Transverse colon (tissue), 4 donors: ENCODE results near the gene SANBR. TPM values are rescaled to one million over a fixed set of nuclear protein-coding genes. Genes with fewer than 3 reads are reported as not detected.

Experiments used
- DNase-seq: peaks from one replicate; pipeline ENCODE4 v3.0.0-alpha.2; 2019
- H3K27ac ChIP-seq, 4 donors: fragments of 200-600 bp; sonication (generic); 2 replicates each; pipeline ENCODE4 v1.5.1; 2016 to 2018; ENCODE audit warnings: inconsistent platforms in 4 of 4
- H3K27me3 ChIP-seq: fragments of 200-600 bp; sonication (generic); 2 replicates; pipeline ENCODE4 v1.5.1; 2017; ENCODE audit warnings: inconsistent platforms
- H3K36me3 ChIP-seq, 4 donors: fragments of 200-600 bp; sonication (generic); 2 replicates each; pipeline ENCODE4 v1.5.1; 2017 to 2019; ENCODE audit warnings: inconsistent platforms in 4 of 4
- H3K4me1 ChIP-seq, 4 donors: fragments of 200-600 bp; sonication (generic); 2 replicates each; pipeline ENCODE4 v1.5.1; 2017 to 2020; ENCODE audit warnings: inconsistent platforms in 4 of 4
- H3K4me3 ChIP-seq, 4 donors: fragments of 200-600 bp; sonication (generic); 1 replicate in 1 of 4; 2 replicates in 3 of 4; pipeline versions ENCODE4 v1.5.1 to v1.6.1; 2017 to 2019; ENCODE audit warnings: inconsistent platforms in 4 of 4
- H3K9me3 ChIP-seq, 2 donors: fragments of 200-600 bp; sonication (generic); 2 replicates each; pipeline ENCODE4 v1.5.1; 2017 to 2019; ENCODE audit warnings: inconsistent platforms in 2 of 2
- CTCF ChIP-seq, 5 experiments: fragments of 200-600 bp in 3 of 5; fragments of 450-650 bp in 2 of 5; sonication (generic) in 3 of 5; IDR thresholded peaks; 1 replicate in 2 of 5; 2 replicates in 3 of 5; pipeline ENCODE4 v1.5.1; 2016 to 2017; ENCODE audit warnings: antibody characterized with exemption in 5 of 5, inconsistent platforms in 3 of 5, mild to moderate bottlenecking in 2 of 5, moderate library complexity in 1 of 5
- EP300 ChIP-seq: sonication (generic); formaldehyde crosslinking; IDR thresholded peaks from one replicate; pipeline ENCODE4 v1.6.1; 2017; ENCODE audit warnings: antibody characterized with exemption, low read depth
- POLR2A ChIP-seq: fragments of 450-650 bp; IDR thresholded peaks from one replicate; pipeline ENCODE4 v1.6.1; 2016; ENCODE audit warnings: antibody characterized with exemption, mild to moderate bottlenecking, moderate library complexity
- POLR2AphosphoS5 ChIP-seq, 3 donors: sonication (generic); formaldehyde crosslinking; IDR thresholded peaks; one replicate each; pipeline ENCODE4 v1.6.1; 2016; ENCODE audit warnings: antibody characterized with exemption in 3 of 3
- WGBS, 2 donors: methylation state at CpG; one replicate each; pipeline ENCODE4 v1.1.5; 2018; ENCODE audit warnings: low coverage in 1 of 2; 5-methylcytosine and 5-hydroxymethylcytosine counted together
- in situ Hi-C, 4 donors: fragments of 200-750 bp; cut with MboI; loops; one replicate each; pipeline versions ENCODE4 v1.15.0 to v1.15.1; 2017; ENCODE audit warnings: low sequenced_read_pairs in 3 of 4, low pct_ligation_motif_present in 1 of 4, low pct_unique_long_range_greater_than_20kb in 1 of 4
- intact Hi-C: fragments of 100-400 bp; cut with DNase I; formaldehyde crosslinking; loops from one replicate; pipeline ENCODE4 v1.15.1; 2023; ENCODE audit warnings: low total_unique reads
- total RNA-seq, 4 donors: library from RNA; depleted of rRNA; stranded (reverse); fragments of >200 nt; gene quantifications; one replicate each; pipeline ENCODE4 v1.1.0, GENCODE V29; 2016

The SANBR gene
- total RNA-seq = 10 to 100 TPM in 3 of 4 donors, 1 to 10 TPM in 1; 5.4 to 19.4 (median 13.7) TPM

- Histone ChIP-seq H3K27ac (peak within 1 kb of the TSS; percentile 93 to 94 (median 94)), H3K27me3 (no peaks in the 10 kb centered on the region), H3K36me3 (peaks cover 0 to 2% (median 0%) of the 10 kb centered on the region in 4 donors), H3K9me3 (no peaks in the 10 kb centered on the region), H3K4me1 (peaks cover 3 to 16% (median 12%) of the 10 kb centered on the region in 4 donors), H3K4me3 (peak within 1 kb of the TSS; percentile 76 to 93 (median 86))
- WGBS, 2 donors = 1 to 9% methylated on average over 1 to 86 of the region's 112 CpGs
- TF ChIP-seq CTCF (IDR thresholded peaks at IDR 0.05) (peak in 1 of 5 experiments; percentile 2), EP300 (no peak), POLR2AphosphoS5 (IDR thresholded peaks at IDR 0.05) (peak; percentile 77 to 86 (median 79)), POLR2A (peak; percentile 71)
- intact Hi-C loops (no loop called here), in situ Hi-C loops (no loop called here)
- DNase-seq = peak; percentile 91
Observed at GRCh38 chr2:61065714-61066709, at the start of gene SANBR. Gene SANBR (plus strand): TSS chr2:61065871. CDS start chr2:61070351, 4,480 bp downstream.

- peak overlapping the region; percentile 95 to 97 (median 96) for H3K27ac ChIP-seq
Observed at GRCh38 chr2:61015976-61016375, 49.7 kb upstream of the SANBR start.

GRCh38 chr2:61016392-61017002, 49.2 kb upstream of the SANBR start:
- Histone ChIP-seq H3K27ac (peak overlapping the region; percentile 95 to 97 (median 96)), H3K4me1 (peaks cover 18 to 48% (median 30%) of the 10 kb centered on the region in 4 donors), H3K4me3 (peak overlapping the region; percentile 84 to 95 (median 92)), H3K36me3 (peaks cover 0 to 3% (median under 1%) of the 10 kb centered on the region in 4 donors), H3K9me3 (no peaks in the 10 kb centered on the region), H3K27me3 (no peaks in the 10 kb centered on the region)
- intact Hi-C loops (loop anchor here (10.0 kb wide), 1 partner anchor 132 kb away; the partner anchor contains the start of gene REL), in situ Hi-C loops (no loop called here)
- peak; percentile 49 for TF ChIP-seq POLR2A
- no peak for TF ChIP-seq CTCF (IDR thresholded peaks at IDR 0.05)
- no peak for TF ChIP-seq EP300
- TF ChIP-seq POLR2AphosphoS5 (IDR thresholded peaks at IDR 0.05) = peak in 1 of 3 donors; percentile 50
- DNase-seq = no peak
- WGBS, 2 donors = 2 to 3% methylated on average over 8 to 16 of the region's 16 CpGs

More at GRCh38 chr2:61015976-61016375, 49.7 kb upstream of the SANBR start:
- Histone ChIP-seq H3K9me3 (no peaks in the 10 kb centered on the region), H3K4me1 (peaks cover 18 to 48% (median 30%) of the 10 kb centered on the region in 4 donors), H3K27me3 (no peaks in the 10 kb centered on the region), H3K4me3 (peak overlapping the region in 3 of 4 donors; percentile 84 to 94 (median 89)), H3K36me3 (no peaks in the 10 kb centered on the region)
- in situ Hi-C loops (no loop called here), intact Hi-C loops (loop anchor here (10.0 kb wide), 1 partner anchor 131 kb away; the partner anchor contains the start of gene REL)
- DNase-seq = no peak
- WGBS, 2 donors = 13 to 28% methylated on average over 2 of the region's 2 CpGs
- TF ChIP-seq EP300 (no peak), POLR2A (no peak), POLR2AphosphoS5 (IDR thresholded peaks at IDR 0.05) (peak in 2 of 3 donors; percentile 31 to 38), CTCF (IDR thresholded peaks at IDR 0.05) (no peak)
